KMS-11 (cell line): ENCODE measurements around the gene OCA2.

Experiments
- H2AFZ ChIP-seq: fragments of 200-600 bp; sonication (generic); 2 replicates; pipeline ENCODE4 v1.6.1; 2016; ENCODE audit warnings: antibody characterized with exemption, mixed run types, low read depth
- H3K27ac ChIP-seq: fragments of 200-600 bp; sonication (generic); 2 replicates; pipeline ENCODE4 v1.6.1; 2016; ENCODE audit warnings: mild to moderate bottlenecking, mixed run types
- H3K27me3 ChIP-seq: fragments of 200-600 bp; sonication (generic); 2 replicates; pipeline ENCODE4 v1.6.1; 2017; ENCODE audit warnings: mild to moderate bottlenecking, low read depth, mixed run types, moderate library complexity; ENCODE audit not compliant: insufficient read depth
- H3K36me3 ChIP-seq: fragments of 200-600 bp; sonication (generic); 2 replicates; pipeline ENCODE4 v1.6.1; 2017; ENCODE audit warnings: mild to moderate bottlenecking, mixed run types; ENCODE audit not compliant: insufficient read depth
- H3K4me1 ChIP-seq: fragments of 200-600 bp; sonication (generic); 2 replicates; pipeline ENCODE4 v1.6.1; 2016; ENCODE audit warnings: mild to moderate bottlenecking, low read depth, mixed run types; ENCODE audit not compliant: poor library complexity, severe bottlenecking
- H3K4me2 ChIP-seq: fragments of 200-600 bp; sonication (generic); 2 replicates; pipeline ENCODE4 v1.7.0; 2016; ENCODE audit warnings: mild to moderate bottlenecking, mixed run types
- H3K4me3 ChIP-seq: fragments of 200-600 bp; sonication (generic); IDR thresholded peaks from 2 replicates; pipeline ENCODE4 v1.6.1; 2017; ENCODE audit warnings: low read depth, low read length, mixed read lengths; ENCODE audit not compliant: insufficient read depth
- H3K79me2 ChIP-seq: fragments of 200-600 bp; sonication (generic); 2 replicates; pipeline ENCODE4 v1.6.1; 2016; ENCODE audit warnings: low read depth, mixed run types; ENCODE audit not compliant: insufficient read depth
- H3K9ac ChIP-seq: fragments of 200-600 bp; sonication (generic); 2 replicates; pipeline ENCODE4 v1.6.1; 2016; ENCODE audit warnings: mild to moderate bottlenecking, mixed run types
- H4K20me1 ChIP-seq: fragments of 200-600 bp; sonication (generic); 2 replicates; pipeline ENCODE4 v1.6.1; 2016; ENCODE audit warnings: mild to moderate bottlenecking, mixed run types; ENCODE audit not compliant: insufficient read depth
- CTCF ChIP-seq: fragments of 200-600 bp; sonication (generic); conservative IDR thresholded peaks from 2 replicates; pipeline ENCODE4 v1.6.1; 2017; ENCODE audit warnings: low read depth, mild to moderate bottlenecking, antibody characterized with exemption, low read length, moderate library complexity, mixed read lengths

OCA2 gene

DNA sequence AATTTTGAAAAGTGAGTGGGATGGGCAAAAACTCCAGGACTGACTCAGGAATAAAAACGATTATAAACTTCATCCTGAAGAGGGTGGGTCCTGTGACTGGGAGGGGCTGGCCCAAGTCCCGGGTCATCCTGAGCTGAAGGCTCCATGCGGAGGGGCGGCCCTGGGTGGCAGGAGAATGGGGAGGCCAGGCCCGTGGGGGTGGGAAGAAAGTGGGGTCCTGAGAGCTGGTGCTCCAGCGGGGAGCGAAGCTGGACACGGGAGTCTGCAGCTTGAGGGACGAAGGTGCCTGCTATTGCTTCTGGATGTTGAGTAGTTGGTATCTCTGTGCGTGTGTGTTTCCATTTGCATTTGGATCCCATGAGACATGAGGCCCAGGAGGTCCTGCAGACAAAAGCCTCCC is 4.7 kb upstream of the OCA2 start:
- H3K36me3 ChIP-seq = no peaks in the 10 kb centered on the region
- no peaks in the 10 kb centered on the region for H3K4me1 ChIP-seq
- H3K4me3 ChIP-seq = no peak overlapping the region
- no peaks in the 10 kb centered on the region for H4K20me1 ChIP-seq
- H3K27me3 ChIP-seq = no peaks in the 10 kb centered on the region
- no peak overlapping the region for H2AFZ ChIP-seq
- H3K4me2 ChIP-seq = no peak overlapping the region
- no peaks in the 10 kb centered on the region for H3K79me2 ChIP-seq
- no peak overlapping the region for H3K9ac ChIP-seq
- no peak for TF ChIP-seq CTCF
- no peak overlapping the region for H3K27ac ChIP-seq

DNA sequence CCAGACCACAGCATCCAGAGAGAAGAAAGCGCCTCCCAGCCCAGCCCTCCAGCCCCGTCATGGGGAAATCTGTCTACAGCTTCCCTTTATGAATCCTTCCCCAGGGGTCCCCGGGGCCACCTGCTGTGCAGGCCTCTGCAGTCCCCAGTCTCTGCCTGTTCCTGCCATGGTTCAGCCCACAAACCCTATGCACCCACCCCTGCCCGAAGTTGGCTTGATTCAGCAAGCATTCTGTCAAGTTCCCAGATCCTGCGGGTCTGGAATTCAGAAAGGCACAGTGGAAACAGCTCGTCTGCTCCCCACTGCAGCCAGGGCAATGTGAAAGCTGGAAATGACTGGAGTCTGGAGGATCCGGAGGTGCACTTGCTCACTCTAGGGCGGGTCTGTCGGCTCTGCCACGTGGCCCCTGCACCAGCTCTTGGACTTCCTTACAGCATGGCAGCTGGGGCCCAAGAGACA is 2.9 kb upstream of the OCA2 start:
- H3K27ac ChIP-seq = no peak overlapping the region
- H3K4me2 ChIP-seq = no peak overlapping the region
- H3K27me3 ChIP-seq = no peaks in the 10 kb centered on the region
- H3K4me1 ChIP-seq = peaks cover 14% of the 10 kb centered on the region
- H3K79me2 ChIP-seq = no peaks in the 10 kb centered on the region
- H2AFZ ChIP-seq = no peak overlapping the region
- no peaks in the 10 kb centered on the region for H3K36me3 ChIP-seq
- no peak overlapping the region for H3K9ac ChIP-seq
- no peak for TF ChIP-seq CTCF
- H3K4me3 ChIP-seq = no peak overlapping the region
- no peaks in the 10 kb centered on the region for H4K20me1 ChIP-seq

- Histone ChIP-seq H3K4me1 (peaks cover 14% of the 10 kb centered on the region), H3K36me3 (no peaks in the 10 kb centered on the region), H4K20me1 (no peaks in the 10 kb centered on the region), H3K27me3 (no peaks in the 10 kb centered on the region), H3K4me3 (no peak overlapping the region), H3K9ac (no peak overlapping the region), H3K79me2 (no peaks in the 10 kb centered on the region), H3K4me2 (no peak overlapping the region), H2AFZ (no peak overlapping the region), H3K27ac (no peak overlapping the region)
- TF ChIP-seq CTCF = no peak
These were observed 2.1 kb upstream of the OCA2 start for GRCh38 chr15:28101201-28101600.

DNA sequence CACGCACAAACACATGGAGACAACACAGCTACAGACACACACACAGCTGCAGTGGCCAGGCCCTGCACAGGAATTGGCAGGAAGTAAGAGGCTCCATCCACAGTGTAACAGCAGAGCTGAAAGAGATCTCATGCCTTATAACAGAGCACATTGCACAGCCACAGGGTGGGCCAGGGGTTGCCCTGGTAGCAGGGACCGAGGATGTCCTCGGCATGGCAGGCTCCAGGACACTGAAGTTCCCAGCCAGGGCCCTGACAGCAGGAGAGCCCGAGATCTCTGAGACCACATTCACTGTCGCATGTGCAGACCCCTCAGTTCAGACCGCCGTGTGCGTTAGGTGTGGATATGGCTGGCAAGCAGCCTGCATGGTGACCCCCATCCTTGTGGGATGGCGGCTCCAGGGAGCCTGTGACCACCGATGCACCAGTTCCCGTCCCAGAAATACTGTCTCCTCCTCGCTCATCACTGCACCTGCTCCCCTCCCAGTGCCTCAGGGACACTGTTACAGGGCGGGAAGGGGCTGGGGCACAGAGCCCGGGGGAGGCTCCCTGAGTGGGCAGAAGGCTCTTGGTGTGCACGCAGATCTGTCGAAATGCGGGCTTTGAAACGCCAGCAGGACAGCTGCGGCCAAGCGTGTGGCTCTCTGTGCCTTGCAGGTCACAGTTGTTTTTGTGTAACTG is 1.5 kb upstream of the OCA2 start:
- Histone ChIP-seq H3K27me3 (no peaks in the 10 kb centered on the region), H3K4me3 (no peak overlapping the region), H3K9ac (no peak overlapping the region), H3K4me1 (peaks cover 14% of the 10 kb centered on the region), H3K79me2 (no peaks in the 10 kb centered on the region), H3K27ac (no peak overlapping the region), H2AFZ (no peak overlapping the region), H3K36me3 (no peaks in the 10 kb centered on the region), H4K20me1 (no peaks in the 10 kb centered on the region), H3K4me2 (no peak overlapping the region)
- TF ChIP-seq CTCF = no peak
